Adrenal gland (tissue), 12 donors: Measurements from ENCODE around the gene TOP3B. TPM values are rescaled to one million over a fixed set of nuclear protein-coding genes. Genes with fewer than 3 reads are reported as not detected.
A peak's percentile ranks its signal among the peaks of the same experiment; 100 is the strongest.

ENCODE experiments used
- DNase-seq, 7 donors: peaks; one replicate each; pipeline ENCODE4 v3.0.0-alpha.2; 2019 to 2020
- H3K27ac ChIP-seq, 5 donors: fragments of 200-600 bp; sonication (generic) in 4 of 5; 1 replicate in 3 of 5; 2 replicates in 2 of 5; pipeline versions ENCODE4 v1.5.1 to v1.8.0; 2016 to 2020; ENCODE audit warnings: mild to moderate bottlenecking in 1 of 5
- H3K27me3 ChIP-seq: fragments of 200-600 bp; 2 replicates; pipeline ENCODE4 v1.8.0; 2021
- H3K36me3 ChIP-seq, 2 donors: fragments of 200-600 bp; replicated peaks in 1 of 2; 1 replicate in 1 of 2; 2 replicates in 1 of 2; pipeline versions ENCODE4 v1.5.1 to v1.8.0; 2018 to 2022
- H3K4me1 ChIP-seq, 2 donors: fragments of 200-600 bp; replicated peaks in 1 of 2; 1 replicate in 1 of 2; 2 replicates in 1 of 2; pipeline versions ENCODE4 v1.5.1 to v1.8.0; 2018 to 2021
- H3K4me3 ChIP-seq, 4 donors: fragments of 200-600 bp; sonication (generic) in 3 of 4; one replicate each; pipeline ENCODE4 v1.5.1; 2016 to 2018
- H3K9me3 ChIP-seq, 3 donors: fragments of 200-600 bp; sonication (generic) in 1 of 3; replicated peaks in 1 of 3; 1 replicate in 2 of 3; 2 replicates in 1 of 3; pipeline versions ENCODE4 v1.5.1 to v1.8.0; 2016 to 2021
- POLR2A ChIP-seq, 2 donors: fragments of 450-650 bp; IDR thresholded peaks; one replicate each; pipeline ENCODE4 v1.6.1; 2017; ENCODE audit warnings: antibody characterized with exemption in 2 of 2, mild to moderate bottlenecking in 2 of 2, moderate library complexity in 1 of 2
- WGBS, 4 donors: extraction: QIAGEN DNeasy Blood & Tissue Kit in 2 of 4; methylation state at CpG; one replicate each; pipeline versions ENCODE4 v1.1.5 to v1.1.7; 2013 to 2017; 5-methylcytosine and 5-hydroxymethylcytosine counted together
- intact Hi-C, 2 donors: fragments of 100-400 bp; cut with DNase I; formaldehyde crosslinking; loops; one replicate each; pipeline versions ENCODE4 v1.14.1 to v1.15.0; 2022 to 2023
- polyA plus RNA-seq, 3 donors: library from polyadenylated mRNA; stranded (reverse); fragments of 200-250 nt in 2 of 3; fragments of 350-450 nt in 1 of 3; fragmentation: Illumina TruSeq in 1 of 3; extraction: RNeasy Lipid Tissue Mini Kit (QIAGEN cat#74804) in 1 of 3; gene quantifications; one replicate each; pipeline ENCODE4 v1.2.3, GENCODE V29; 2013 to 2014
- total RNA-seq, 9 donors: library from RNA; depleted of rRNA in 4 of 9; stranded (reverse); fragments of >200 nt in 4 of 9; fragments of 120-200 nt in 1 of 9; fragmentation: NEBNext Ultra II Directional in 1 of 9; extraction: Animal tissue kit (Norgen Biotek cat#: 25700) in 1 of 9; gene quantifications; one replicate each; pipeline versions ENCODE4 v1.1.0 to v1.2.4, GENCODE V29; 2013 to 2023
- TF ChIP-seq, protein P1 (sequence below), 6 experiments: fragments of 450-650 bp in 4 of 6; fragments of 200-600 bp in 2 of 6; sonication (generic) in 1 of 6; IDR thresholded peaks; 1 replicate in 5 of 6; 2 replicates in 1 of 6; pipeline versions ENCODE4 v1.5.1 to v1.8.0; 2016 to 2021; ENCODE audit warnings: antibody characterized with exemption in 6 of 6, mild to moderate bottlenecking in 2 of 6, moderate library complexity in 1 of 6
- donor health status: healthy with polysubstance abuse.
- donor health status: Bipolar disorder and iron deficiency.
- donor health status: DM: yes; HTN: yes; CAD: no.
- donor health status: DM: no; HTN: no; CAD: no.
- donor health status: DM: no; HTN: no; CAD: no.
- donor health status: DM: yes; HTN: yes; CAD: no.

TOP3B gene
- total and polyA plus RNA-seq, 12 donors, result 8.5 to 31.8 (median 21.8) TPM

DNA sequence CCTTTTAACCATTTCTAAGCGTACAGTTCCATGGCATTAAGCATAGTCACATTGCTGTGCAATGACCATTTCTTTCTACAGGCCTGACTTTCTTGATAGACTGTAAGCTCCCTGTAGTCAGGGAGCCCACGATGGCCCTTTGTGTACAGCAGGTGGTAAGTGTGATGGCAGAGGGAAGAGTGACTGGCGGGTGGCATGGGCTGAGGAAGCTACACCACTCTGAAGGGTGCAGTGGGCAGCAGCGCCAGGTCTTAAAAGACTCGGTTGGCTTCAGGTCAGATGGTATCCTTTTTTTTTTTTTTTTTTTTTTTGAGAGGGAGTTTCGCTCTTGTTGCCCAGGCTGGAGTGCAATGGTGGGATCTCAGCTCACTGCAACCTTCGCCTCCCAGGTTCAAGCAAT, 31.5 kb downstream of the TOP3B start:
- DNase-seq, result no peak
- Histone ChIP-seq H3K27me3 (no peaks in the 10 kb centered on the region), H3K9me3 (no peaks in the 10 kb centered on the region), H3K27ac (no peak overlapping the region), H3K4me3 (no peak overlapping the region), H3K36me3 (no peaks in the 10 kb centered on the region), H3K4me1 (peaks cover 13 to 22% of the 10 kb centered on the region in 2 donors)
- TF ChIP-seq, protein P1, sequence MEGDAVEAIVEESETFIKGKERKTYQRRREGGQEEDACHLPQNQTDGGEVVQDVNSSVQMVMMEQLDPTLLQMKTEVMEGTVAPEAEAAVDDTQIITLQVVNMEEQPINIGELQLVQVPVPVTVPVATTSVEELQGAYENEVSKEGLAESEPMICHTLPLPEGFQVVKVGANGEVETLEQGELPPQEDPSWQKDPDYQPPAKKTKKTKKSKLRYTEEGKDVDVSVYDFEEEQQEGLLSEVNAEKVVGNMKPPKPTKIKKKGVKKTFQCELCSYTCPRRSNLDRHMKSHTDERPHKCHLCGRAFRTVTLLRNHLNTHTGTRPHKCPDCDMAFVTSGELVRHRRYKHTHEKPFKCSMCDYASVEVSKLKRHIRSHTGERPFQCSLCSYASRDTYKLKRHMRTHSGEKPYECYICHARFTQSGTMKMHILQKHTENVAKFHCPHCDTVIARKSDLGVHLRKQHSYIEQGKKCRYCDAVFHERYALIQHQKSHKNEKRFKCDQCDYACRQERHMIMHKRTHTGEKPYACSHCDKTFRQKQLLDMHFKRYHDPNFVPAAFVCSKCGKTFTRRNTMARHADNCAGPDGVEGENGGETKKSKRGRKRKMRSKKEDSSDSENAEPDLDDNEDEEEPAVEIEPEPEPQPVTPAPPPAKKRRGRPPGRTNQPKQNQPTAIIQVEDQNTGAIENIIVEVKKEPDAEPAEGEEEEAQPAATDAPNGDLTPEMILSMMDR (IDR thresholded peaks at IDR 0.05), result no peak
- no peak for TF ChIP-seq POLR2A (IDR thresholded peaks at IDR 0.05)
- 80 to 90% (median 88%) methylated on average over 7 of the region's 7 CpGs for WGBS, 4 donors
- intact Hi-C loops, result no loop called here

DNA sequence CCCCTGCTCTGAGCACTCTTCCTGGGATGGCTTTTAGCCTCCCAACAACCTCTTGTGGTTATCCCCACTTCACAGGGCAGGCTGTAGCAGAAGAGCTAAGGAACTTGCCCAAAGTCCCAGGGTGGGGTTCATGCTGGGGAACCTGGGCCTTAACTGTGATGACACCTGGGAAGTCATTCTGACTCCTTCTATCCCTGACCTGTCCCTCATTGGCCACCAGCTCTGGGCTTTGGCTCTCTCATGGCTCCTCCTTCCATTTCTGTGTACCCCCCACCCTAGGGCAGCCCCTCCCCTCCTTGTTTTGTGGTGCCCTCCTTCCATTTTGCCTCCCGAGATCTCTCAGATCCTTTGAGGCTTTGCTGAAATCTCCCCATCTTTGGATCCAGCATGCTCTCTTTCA, 32.6 kb downstream of the TOP3B start:
- H3K4me3 ChIP-seq, result no peak overlapping the region

DNA sequence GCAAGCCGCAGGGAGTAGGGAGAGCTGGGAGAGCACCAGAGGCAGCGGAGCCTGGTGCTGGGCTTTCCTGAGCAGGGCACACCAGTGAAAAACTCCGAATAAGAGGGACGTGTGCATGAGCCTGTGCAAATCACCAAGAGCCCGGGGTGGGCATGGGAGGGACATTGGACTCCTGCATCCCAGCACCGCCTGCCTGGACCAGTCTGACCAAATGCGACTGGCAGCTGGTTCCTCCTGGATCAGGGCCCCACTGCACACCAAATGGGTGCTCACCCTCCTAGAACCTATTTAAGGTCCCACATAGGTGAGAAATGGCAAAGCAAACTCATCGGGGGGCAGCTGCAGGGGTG, 33.0 kb downstream of the TOP3B start:
- peak overlapping the region in 2 of 5 donors; percentile 52 to 82 for H3K27ac ChIP-seq
- intact Hi-C loops, result loop anchor here in 1 of 2 donors (10.0 kb wide), 1 partner anchor 235 kb away; no protein-coding TSS in a partner anchor
- WGBS, 4 donors, result 75 to 86% (median 79%) methylated on average over 5 to 8 of the region's 8 CpGs
- H3K9me3 ChIP-seq, result no peaks in the 10 kb centered on the region
- peaks cover 0 to 11% of the 10 kb centered on the region in 2 donors for H3K36me3 ChIP-seq
- H3K27me3 ChIP-seq, result no peaks in the 10 kb centered on the region
- TF ChIP-seq, protein P1 (IDR thresholded peaks at IDR 0.05), result no peak
- no peak for TF ChIP-seq POLR2A (IDR thresholded peaks at IDR 0.05)
- no peak for DNase-seq
- H3K4me1 ChIP-seq, result peaks cover 19 to 33% of the 10 kb centered on the region in 2 donors
- H3K4me3 ChIP-seq, result no peak overlapping the region

More for the DNA sequence above, 32.6 kb downstream of the TOP3B start:
- no peaks in the 10 kb centered on the region for H3K9me3 ChIP-seq
- 69 to 92% (median 80%) methylated on average over 1 of the region's 1 CpG for WGBS, 4 donors
- no peak for DNase-seq
- TF ChIP-seq POLR2A (IDR thresholded peaks at IDR 0.05), result no peak
- TF ChIP-seq, protein P1 (IDR thresholded peaks at IDR 0.05), result no peak
- peak overlapping the region in 2 of 5 donors; percentile 52 to 82 for H3K27ac ChIP-seq
- intact Hi-C loops, result loop anchor here in 1 of 2 donors (10.0 kb wide), 1 partner anchor 235 kb away; no protein-coding TSS in a partner anchor
- peaks cover 19 to 33% of the 10 kb centered on the region in 2 donors for H3K4me1 ChIP-seq
- peaks cover 0 to 8% of the 10 kb centered on the region in 2 donors for H3K36me3 ChIP-seq
- H3K27me3 ChIP-seq, result no peaks in the 10 kb centered on the region

DNA sequence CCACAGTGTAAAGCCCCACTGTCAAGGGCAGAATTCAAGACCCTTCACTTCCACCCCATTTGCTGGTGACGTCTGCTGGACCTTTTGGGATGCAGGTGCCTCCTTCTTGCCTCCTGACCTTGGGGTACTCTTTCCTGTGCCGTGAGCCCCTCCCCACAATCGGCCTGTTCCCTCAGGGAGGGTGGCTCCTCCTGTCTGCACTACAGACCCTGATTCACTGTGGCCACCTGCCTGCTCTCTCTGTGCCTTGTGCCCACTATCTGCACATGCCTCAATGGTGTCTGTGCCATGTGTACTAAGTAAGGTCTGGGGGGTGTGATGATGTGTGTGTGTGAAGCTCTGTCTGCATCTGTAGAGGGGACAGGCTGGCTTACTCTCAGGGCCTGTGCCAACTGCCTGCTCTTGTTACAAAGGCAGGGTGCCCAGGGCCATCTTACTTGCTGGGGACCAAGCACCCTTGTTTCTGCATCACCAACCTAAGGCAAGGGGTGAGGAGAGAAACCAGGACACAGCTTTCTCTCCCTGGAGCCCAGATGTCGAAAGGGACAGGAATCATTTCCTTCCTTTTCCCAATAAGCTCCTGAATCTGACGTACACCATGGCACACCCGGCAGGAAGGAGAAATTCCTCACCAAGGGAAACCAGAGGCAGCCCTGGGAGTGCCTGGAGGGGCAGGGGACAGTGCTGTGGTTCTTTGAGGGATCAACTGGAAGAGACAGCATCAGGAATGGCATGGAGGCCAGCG, 33.6 kb downstream of the TOP3B start:
- Histone ChIP-seq H3K9me3 (no peaks in the 10 kb centered on the region), H3K27me3 (no peaks in the 10 kb centered on the region), H3K36me3 (peaks cover 0 to 16% of the 10 kb centered on the region in 2 donors), H3K4me3 (no peak overlapping the region), H3K4me1 (peaks cover 19 to 33% of the 10 kb centered on the region in 2 donors), H3K27ac (peak overlapping the region in 2 of 5 donors; percentile 52 to 82)
- 72 to 81% (median 79%) methylated on average over 6 to 7 of the region's 7 CpGs for WGBS, 4 donors
- TF ChIP-seq POLR2A (IDR thresholded peaks at IDR 0.05), result peak in 1 of 2 donors; percentile 28
- TF ChIP-seq, protein P1 (IDR thresholded peaks at IDR 0.05), result no peak
- intact Hi-C loops, result loop anchor here in 1 of 2 donors (10.0 kb wide), 1 partner anchor 234 kb away; no protein-coding TSS in a partner anchor
- peak in 1 of 7 donors; percentile 27 for DNase-seq
